Fibroblast of the aortic adventitia (primary cell): ENCODE results near the gene CACNA1I. TPM values are rescaled to one million over a fixed set of nuclear protein-coding genes. Genes with fewer than 3 reads are reported as not detected.

Experiments used
- DNase-seq: peaks from one replicate; pipeline ENCODE4 v3.0.0-alpha.2; 2010; ENCODE audit warnings: low read depth
- H3K4me3 ChIP-seq: 2 replicates; pipeline ENCODE4 v1.5.1; 2011; ENCODE audit warnings: low read depth, mild to moderate bottlenecking, control low read depth, low read length, moderate library complexity
- CTCF ChIP-seq: IDR thresholded peaks from 2 replicates; pipeline ENCODE4 v1.5.1; 2011; ENCODE audit warnings: mild to moderate bottlenecking, low read length, control low read depth, inconsistent platforms; ENCODE audit not compliant: insufficient read depth
- total RNA-seq: library from RNA; depleted of rRNA; stranded (reverse); fragments of >200 nt; gene quantifications from 2 replicates; pipeline ENCODE4 v1.2.3, GENCODE V29; 2012; ENCODE audit warnings: low replicate concordance

The CACNA1I gene
- total RNA-seq, 1 donor, result under 0.01 TPM

DNA sequence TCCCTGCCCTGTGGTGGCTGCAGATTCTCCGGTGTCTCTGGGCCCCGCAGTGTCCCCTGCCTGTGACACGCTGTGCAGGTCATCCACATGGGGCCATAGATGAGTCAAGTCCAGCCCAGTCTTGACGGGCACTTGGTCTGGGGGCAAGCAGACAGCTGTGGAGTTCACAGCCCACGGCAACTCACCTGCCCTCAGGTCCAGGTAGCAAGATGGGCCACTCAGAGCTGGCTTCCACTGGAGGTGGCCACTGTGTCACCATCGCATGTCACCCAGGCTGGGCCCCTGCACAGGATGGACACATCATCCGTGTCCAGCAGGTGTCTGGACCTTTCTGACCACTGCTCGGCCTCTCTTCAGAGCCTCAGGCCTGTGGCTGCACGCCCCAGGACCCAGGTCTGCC is 109.9 kb downstream of the CACNA1I start:
- no peak for DNase-seq
- H3K4me3 ChIP-seq, result no peak overlapping the region
- TF ChIP-seq CTCF, result no peak

DNA sequence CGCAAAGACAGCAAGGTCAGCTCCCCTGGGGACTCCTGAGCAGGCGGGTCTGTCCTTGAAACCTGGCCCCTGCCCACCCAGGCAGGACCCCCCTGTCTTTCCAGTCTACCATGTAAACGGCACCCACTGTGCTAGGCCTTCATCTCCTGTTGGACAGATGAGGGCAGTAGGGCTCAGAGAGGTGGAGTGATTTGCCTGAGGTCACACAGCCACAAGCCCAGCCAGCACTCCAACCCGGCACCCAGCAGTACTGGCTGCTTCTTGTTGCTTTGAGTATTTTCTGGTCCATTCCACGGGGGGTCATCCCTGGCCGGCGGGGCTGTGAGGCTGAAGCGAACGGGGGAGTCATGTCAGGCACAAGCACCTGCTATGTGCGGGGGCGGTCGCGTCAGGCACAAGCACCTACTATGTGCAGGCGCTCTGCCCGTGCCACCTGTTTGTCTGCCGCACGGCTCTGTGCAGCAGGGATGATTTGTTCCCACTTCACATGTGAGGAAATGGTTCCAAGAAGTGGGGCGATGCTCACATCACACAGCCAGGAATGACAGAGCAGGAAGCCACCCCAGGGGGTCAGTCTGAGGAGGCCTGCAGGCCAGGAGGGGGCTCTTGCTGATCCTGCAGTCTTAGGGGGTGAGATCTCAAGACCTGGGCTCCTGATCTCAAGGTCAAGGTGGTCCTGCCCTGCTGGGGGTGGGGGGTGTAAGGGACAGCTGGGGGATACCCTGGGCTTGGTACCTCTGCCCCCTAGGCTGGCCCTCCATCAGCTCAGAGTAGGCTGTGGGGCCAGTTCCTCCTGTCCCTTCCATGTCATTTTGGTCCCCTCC is 110.7 kb downstream of the CACNA1I start:
- DNase-seq, result no peak
- H3K4me3 ChIP-seq, result no peak overlapping the region
- TF ChIP-seq CTCF, result no peak

- TF ChIP-seq CTCF, result no peak
- DNase-seq, result no peak
- no peak overlapping the region for H3K4me3 ChIP-seq
Observed at GRCh38 chr22:39682994-39683393, 112.4 kb downstream of the CACNA1I start.

GRCh38 chr22:39683639-39684038 is 113.1 kb downstream of the CACNA1I start:
- DNase-seq, result no peak
- H3K4me3 ChIP-seq, result no peak overlapping the region
- TF ChIP-seq CTCF, result no peak

DNA sequence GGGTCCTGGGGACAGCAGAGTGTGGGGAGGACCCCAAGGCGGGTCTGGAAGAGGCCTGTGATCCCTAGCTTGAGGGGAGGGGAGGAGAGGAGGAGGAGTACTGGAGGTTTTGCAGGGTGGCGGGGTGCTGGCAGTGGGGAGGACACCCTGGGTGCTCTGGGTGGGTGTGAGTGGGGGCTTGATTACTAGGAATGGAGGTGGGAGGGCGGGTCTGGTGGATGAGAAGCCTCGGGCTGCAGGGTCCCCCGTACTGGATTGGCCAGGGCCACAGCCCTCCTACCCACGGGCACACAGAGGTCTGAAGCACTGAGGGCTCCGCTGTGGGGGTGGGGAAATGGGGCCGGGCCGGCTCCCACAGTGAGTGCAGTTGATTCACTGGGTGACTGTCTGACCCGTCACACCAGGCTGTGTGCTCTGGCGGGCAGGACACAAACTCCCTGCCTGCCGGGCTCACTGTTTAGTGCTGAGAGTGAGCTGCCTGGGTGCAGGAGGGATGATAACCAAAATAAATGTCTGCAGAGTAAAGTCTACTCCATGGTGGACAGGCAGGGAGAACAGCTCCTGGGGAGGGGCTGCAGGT is 114.2 kb downstream of the CACNA1I start:
- no peak for DNase-seq
- TF ChIP-seq CTCF, result no peak
- H3K4me3 ChIP-seq, result no peak overlapping the region

- DNase-seq, result no peak
- no peak overlapping the region for H3K4me3 ChIP-seq
- TF ChIP-seq CTCF, result no peak
Observed at GRCh38 chr22:39685336-39686177, 115.0 kb downstream of the CACNA1I start.
